NCI-H2171 treated with DMSO at 0.1 percent for 48 hours (cell line): ENCODE data around the gene CRB1.

ENCODE experiments used
- DNase-seq: peaks from one replicate; lab custom pipeline; 2025; lab: John Stamatoyannopoulos, UW

Gene CRB1

GRCh38 chr1:197268012-197268411 lies at the start of gene CRB1:
CRB1 (plus strand) TSS chr1:197268252; CDS start chr1:197268413, 161 bp downstream.
- DNase-seq, result no peak

DNA sequence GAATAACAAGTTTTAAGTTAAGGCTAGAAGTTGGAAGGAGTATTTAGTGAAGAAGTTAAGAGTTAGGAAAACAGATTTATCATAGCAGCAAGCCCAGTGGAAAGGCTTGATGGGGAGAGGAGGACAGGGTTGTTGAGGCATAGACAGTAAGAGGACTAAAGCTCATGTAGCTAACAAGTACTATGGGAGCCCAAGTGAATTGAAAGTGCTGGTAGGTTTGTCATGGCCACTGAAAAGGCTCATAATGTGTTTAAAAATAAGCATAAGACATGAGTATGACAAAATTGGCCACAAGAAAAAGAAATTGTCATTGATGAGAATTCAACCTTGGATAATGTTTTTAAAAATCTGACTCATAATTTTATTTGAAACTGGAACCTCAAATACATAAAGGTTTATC lies 49.2 kb upstream of the CRB1 start:
- DNase-seq, result no peak

DNA sequence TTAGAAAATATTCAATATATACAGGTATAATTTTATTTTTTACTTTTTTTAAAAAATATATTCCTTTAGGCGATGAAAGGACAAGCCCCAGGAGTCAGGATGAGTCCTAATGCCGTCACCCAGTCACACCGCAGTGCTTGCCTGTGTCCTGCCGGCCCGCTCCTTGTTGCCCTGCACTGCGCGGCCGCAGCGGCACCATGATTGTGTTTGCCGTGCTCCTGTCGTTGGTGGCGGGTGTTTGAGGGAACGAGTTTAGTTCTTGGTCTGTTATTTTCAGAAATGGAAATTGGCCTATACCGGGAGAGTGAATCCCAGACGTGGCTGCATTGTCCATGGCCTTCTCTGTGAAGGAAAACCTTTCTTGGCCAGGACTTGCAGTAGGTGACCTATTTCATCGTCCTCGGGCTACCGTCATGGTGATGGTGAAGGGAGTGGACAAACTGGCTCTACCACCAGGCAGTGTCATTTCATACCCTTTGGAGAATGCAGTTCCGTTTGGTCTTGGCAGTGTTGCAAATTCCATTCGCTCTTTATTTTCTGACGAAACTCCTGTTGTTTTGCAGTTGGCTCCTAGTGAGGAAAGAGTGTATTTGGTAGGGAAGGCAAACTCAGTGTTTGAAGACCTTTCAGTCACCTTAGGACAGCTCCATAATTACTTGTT lies 45.9 kb upstream of the CRB1 start:
- DNase-seq, result no peak

- DNase-seq, result no peak
Observed at GRCh38 chr1:197222780-197223179, 45.3 kb upstream of the CRB1 start.

- no peak for DNase-seq
Observed at GRCh38 chr1:197224160-197224559, 43.9 kb upstream of the CRB1 start.

- DNase-seq, result no peak
Observed at GRCh38 chr1:197225611-197226010, 42.4 kb upstream of the CRB1 start.

- DNase-seq, result no peak
Observed at GRCh38 chr1:197234581-197234980, 33.5 kb upstream of the CRB1 start.

DNA sequence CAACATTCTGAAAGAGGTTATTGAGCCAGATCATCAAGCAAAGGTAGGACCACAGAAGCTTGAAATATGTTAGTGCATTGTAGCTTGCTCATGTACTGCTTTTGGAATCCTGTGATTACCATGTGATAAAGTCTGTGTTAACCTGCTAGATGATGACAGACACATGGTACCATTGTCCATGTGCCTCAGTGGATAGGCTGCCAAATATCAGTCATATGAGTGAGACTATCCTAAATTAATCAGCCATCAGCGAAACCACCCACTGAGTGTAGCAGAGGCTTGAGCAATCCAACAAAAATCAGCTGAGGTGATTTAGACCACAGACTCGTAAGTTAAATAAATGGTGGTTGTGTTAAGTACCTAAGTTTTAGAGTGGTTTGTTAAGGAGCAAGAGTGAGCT lies 32.7 kb upstream of the CRB1 start:
- DNase-seq, result no peak

- DNase-seq, result no peak
Observed at GRCh38 chr1:197247465-197247864, 20.6 kb upstream of the CRB1 start.

- DNase-seq, result no peak
Observed at GRCh38 chr1:197249324-197249723, 18.7 kb upstream of the CRB1 start.

GRCh38 chr1:197250616-197251015 lies 17.4 kb upstream of the CRB1 start:
- no peak for DNase-seq

DNA sequence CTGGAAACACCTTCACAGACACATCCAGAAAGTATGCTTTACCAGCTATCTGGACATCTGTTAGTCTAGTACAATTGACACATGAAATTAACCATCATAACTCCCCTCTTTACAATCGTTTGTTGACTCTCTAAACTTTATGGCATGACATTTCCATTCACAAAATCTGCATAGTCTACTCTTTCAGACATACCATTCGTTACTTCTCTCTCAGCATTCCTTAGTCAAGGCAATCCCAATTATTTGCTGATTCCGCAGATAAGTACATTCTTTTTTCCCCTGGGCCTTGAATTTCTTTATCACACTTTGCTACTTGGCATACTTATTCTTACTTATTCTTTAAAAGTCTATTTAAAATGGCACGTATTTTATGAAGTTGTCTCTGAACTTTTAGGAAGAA lies 15.1 kb upstream of the CRB1 start:
- no peak for DNase-seq

GRCh38 chr1:197254866-197255265 lies 13.2 kb upstream of the CRB1 start:
- DNase-seq, result no peak

DNA sequence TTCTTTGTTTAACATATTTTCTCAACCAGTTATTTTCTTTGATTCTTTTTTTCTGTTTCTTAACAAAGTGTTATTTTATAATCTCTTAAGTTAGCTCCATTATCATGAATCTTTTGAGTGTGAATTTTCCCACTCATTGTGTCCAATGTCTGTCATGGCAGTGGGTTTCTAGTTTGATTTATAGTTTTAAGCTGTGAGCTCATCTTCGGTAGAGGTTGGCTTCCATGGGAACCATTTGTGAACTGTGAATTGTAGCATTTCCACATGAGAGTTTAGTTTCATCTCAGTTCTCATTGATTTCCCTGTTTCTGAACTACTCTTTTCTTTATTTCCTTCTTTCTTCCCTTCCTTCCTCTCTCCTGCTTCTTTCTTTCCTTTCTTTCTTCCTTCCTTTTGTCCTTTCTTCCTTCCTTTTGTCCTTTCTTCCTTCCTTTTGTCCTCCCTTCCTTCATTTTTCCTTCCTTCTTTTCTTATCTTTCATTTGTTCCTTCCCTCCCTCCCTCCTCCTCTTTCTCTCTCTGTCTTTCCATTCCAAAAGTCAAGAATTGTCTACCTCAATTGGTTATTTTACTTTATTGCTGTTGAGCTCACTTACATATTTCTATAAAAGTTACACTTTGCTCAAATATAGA lies 3.0 kb upstream of the CRB1 start:
- DNase-seq, result no peak

GRCh38 chr1:197269053-197269452 lies 1.0 kb downstream of the CRB1 start:
- no peak for DNase-seq

DNA sequence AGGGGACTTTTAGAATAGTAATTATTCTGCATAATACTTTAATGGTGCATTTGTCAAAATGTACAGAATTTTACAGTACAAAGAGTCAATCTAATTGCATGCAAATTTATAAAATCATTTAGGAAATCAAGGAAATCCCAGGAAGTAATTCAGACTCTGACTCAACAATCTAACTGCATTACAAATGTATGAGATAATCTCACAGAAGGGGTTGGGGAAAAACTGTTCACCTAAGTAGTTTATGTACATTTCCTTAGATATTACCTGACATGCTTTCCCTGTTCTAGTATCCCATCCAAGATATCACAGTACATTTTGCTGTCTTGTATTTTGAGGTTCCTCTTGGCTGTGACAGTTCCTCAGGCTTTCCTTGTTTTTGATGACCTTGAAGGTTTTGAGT lies 4.7 kb downstream of the CRB1 start:
- DNase-seq, result no peak

DNA sequence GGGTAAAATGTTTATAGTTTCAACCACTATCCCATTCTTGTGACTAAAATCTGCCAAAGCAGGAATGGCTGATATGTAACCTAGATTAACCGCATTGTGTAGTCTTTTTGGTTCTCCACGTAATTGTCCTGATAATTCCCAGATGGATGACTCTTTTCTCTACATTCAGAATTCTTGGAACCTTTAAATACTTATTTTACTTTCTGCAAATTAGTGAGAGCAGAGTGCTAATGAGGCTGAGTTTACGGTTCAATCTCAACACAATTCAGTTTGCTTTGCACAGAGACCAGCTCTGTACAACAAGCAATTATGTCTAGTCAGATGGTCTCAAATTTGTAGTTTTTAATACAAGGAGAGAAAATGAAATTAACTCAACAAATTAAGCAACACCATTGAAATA lies 9.1 kb downstream of the CRB1 start:
- DNase-seq, result no peak

DNA sequence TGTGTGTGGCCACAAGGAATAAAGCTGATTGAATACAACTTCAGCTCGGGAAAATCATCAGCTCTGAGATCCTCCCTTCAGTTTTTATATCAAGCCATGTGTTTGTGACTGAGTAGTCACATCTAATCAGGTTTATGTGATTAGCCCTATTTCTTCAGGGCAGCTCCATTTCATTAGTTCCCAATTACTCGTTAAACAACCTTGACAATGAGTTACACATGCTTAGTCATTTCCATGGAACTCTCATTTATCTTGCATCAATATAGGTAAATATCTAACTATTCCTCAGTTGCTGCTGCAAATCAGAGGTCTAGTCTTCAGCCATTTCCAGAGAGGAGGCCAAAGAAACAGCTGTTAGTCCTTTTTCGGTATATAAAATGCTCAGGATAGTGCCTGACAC lies 16.3 kb downstream of the CRB1 start:
- no peak for DNase-seq

GRCh38 chr1:197284966-197285365 lies 16.9 kb downstream of the CRB1 start:
- no peak for DNase-seq

DNA sequence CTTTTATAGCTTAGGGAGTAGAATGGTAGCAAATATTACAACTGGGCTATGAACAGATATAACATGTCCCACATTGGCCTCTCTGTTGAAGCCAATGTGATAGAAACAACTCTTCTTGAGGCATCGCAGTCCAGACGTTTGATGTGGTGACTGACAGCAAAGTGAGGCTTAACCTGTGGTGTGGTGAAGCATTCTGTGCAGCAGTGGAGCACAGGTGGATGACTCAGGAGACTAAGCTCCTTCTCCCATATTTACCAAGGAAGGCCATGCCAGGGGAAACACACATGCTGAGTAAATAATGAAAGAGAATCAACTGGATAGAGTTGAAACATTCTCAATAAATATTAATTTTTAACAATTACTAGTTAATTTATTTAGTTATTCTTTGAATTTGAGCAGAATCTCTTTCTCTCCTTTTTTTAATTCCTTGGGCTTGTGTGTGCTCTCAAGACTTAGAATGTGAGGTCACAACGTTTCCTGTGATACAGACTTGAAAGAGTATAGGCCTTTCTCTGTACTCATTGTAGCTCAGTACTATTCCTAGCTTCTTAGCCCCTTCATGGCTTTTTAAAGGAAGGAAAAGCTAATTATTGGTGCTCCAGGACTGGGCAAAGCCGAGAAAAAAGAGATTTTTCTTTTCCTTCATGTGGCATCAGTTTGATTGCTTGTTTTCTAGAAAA lies 17.6 kb downstream of the CRB1 start:
- no peak for DNase-seq

DNA sequence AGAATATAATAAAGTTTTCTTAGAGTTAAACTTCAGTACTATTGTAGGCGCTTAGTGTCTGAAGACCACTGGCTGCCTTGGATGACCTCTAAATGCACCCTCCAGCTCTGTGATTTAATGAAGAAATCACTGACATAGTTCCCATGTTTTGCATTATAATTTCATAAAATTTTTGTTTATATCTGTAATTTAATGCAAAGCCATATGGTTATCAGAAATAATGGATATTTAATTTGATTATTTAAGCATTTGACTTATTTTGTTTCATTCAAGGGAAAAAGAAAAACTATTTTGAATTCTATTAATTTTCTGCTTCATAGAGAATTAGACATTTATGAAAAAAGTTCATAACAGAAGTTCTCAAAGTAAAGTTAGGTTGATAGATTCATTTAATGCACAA lies 18.6 kb downstream of the CRB1 start:
- no peak for DNase-seq

DNA sequence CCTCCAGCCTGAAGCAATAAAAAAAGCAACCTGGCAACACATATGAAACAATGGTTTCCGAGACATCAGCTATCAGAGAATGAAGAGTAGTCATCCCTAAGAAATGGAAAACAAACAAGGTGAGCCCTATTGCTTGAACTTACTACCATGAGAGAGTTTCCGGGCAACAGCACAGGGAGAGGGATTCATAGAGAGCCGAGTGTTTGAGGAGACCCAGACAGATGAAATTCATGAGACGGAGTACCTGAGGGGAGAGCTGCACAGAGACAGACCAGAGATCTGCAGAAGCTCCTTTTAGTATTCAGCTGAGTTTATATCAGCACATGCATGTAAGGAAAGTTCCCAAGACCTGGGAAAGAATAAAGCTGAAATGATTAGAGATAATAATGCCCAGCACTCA lies 19.8 kb downstream of the CRB1 start:
- no peak for DNase-seq

DNA sequence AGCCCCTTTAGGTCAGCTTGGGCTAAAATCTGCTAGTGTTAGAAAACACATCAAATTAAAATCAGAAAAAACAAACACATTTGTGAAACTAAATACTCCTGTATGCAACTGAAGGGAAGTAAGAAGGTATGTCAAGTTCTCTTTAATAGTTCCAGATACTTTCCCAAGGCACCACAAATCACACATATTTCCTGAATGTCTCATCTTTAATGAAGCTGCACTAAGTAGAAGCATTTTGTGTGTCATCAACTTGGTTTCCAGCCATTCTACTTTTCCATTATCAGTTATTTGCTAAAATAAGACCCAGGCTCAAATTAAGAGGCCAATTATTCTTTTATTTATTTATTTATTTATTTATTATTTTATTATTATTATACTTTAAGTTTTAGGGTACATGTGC lies 34.7 kb downstream of the CRB1 start:
- no peak for DNase-seq

DNA sequence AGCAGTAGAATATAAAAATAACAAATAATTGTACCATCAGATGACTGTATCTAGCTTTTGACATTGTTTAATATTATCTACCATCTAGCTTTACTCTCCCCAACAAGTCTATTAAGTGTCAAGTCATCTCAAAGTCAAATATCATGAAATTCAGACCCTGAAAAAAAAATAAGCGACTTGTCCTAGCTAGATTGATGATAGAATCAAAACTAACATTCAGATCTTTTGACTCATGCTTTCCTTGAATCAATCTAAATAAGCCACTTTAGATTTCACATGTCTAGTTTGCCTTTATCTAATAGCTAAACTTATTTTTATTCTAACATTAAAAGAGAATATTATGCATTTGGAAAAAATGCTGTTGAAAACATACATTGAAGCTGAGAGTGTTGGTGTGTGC lies 35.4 kb downstream of the CRB1 start:
- DNase-seq, result no peak
